Tibial artery (tissue), 4 donors: Measurements from ENCODE around the gene NTNG2.

Experiments
- DNase-seq, 2 donors: peaks; one replicate each; pipeline ENCODE4 v3.0.0-alpha.2; 2019
- H3K27ac ChIP-seq, 2 donors: fragments of 200-600 bp; sonication (generic) in 1 of 2; 1 replicate in 1 of 2; 2 replicates in 1 of 2; pipeline ENCODE4 v1.5.1; 2018 to 2019; ENCODE audit warnings: mild to moderate bottlenecking in 1 of 2
- H3K27me3 ChIP-seq, 2 donors: fragments of 200-600 bp; sonication (generic) in 1 of 2; one replicate each; pipeline versions ENCODE4 v1.5.1 to v1.6.0; 2016 to 2019
- H3K36me3 ChIP-seq, 3 donors: fragments of 200-600 bp; sonication (generic) in 2 of 3; one replicate each; pipeline ENCODE4 v1.5.1; 2016 to 2019; ENCODE audit warnings: mild to moderate bottlenecking in 2 of 3
- H3K4me1 ChIP-seq, 4 donors: fragments of 200-600 bp; sonication (generic) in 2 of 4; 1 replicate in 3 of 4; 2 replicates in 1 of 4; pipeline ENCODE4 v1.5.1; 2016 to 2019
- H3K4me3 ChIP-seq, 2 donors: fragments of 200-600 bp; sonication (generic) in 1 of 2; 1 replicate in 1 of 2; 2 replicates in 1 of 2; pipeline ENCODE4 v1.5.1; 2018 to 2019; ENCODE audit warnings: mild to moderate bottlenecking in 2 of 2
- H3K9me3 ChIP-seq, 3 donors: fragments of 200-600 bp; sonication (generic) in 1 of 3; one replicate each; pipeline ENCODE4 v1.5.1; 2016 to 2019
- intact Hi-C: fragments of 100-400 bp; cut with DNase I; formaldehyde crosslinking; loops from one replicate; pipeline ENCODE4 v1.15.0; 2023; ENCODE audit warnings: low total_unique reads
- TF ChIP-seq, protein P1 (sequence below), 2 experiments: fragments of 200-600 bp in 1 of 2; fragments of 450-650 bp in 1 of 2; IDR thresholded peaks; one replicate each; pipeline ENCODE4 v1.5.1; 2017 to 2019; ENCODE audit warnings: antibody characterized with exemption in 2 of 2, mild to moderate bottlenecking in 1 of 2, moderate library complexity in 1 of 2

NTNG2 gene

DNA sequence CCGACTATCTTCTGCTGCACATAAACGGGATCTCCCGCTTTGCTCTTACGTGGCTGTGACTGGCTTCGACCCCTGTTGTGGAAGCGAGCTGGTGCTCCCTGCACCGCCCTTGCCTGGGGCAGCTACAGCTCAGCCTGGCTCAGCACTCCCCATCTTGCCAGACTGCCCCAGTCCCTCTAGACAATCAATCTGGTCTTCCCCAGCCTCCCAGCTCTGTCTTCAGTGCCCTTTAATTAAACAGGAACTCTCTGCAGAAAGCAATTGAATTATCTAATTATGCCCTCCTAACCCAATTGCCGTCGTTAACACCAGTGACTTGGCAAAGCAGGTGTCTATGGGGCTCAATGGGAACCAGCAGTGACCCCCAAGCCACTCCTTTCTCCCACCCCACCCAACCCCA is 18.9 kb upstream of the NTNG2 start:
- intact Hi-C loops = no loop called here
- Histone ChIP-seq H3K4me3 (no peak overlapping the region), H3K27me3 (peaks cover 0 to 87% of the 10 kb centered on the region in 2 donors), H3K27ac (no peak overlapping the region), H3K36me3 (no peaks in the 10 kb centered on the region), H3K9me3 (peaks cover 0 to 4% (median 0%) of the 10 kb centered on the region in 3 donors), H3K4me1 (peaks cover 0 to 11% (median 4%) of the 10 kb centered on the region in 4 donors)
- no peak for DNase-seq
- TF ChIP-seq, protein P1, sequence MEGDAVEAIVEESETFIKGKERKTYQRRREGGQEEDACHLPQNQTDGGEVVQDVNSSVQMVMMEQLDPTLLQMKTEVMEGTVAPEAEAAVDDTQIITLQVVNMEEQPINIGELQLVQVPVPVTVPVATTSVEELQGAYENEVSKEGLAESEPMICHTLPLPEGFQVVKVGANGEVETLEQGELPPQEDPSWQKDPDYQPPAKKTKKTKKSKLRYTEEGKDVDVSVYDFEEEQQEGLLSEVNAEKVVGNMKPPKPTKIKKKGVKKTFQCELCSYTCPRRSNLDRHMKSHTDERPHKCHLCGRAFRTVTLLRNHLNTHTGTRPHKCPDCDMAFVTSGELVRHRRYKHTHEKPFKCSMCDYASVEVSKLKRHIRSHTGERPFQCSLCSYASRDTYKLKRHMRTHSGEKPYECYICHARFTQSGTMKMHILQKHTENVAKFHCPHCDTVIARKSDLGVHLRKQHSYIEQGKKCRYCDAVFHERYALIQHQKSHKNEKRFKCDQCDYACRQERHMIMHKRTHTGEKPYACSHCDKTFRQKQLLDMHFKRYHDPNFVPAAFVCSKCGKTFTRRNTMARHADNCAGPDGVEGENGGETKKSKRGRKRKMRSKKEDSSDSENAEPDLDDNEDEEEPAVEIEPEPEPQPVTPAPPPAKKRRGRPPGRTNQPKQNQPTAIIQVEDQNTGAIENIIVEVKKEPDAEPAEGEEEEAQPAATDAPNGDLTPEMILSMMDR (IDR thresholded peaks at IDR 0.05) = no peak

DNA sequence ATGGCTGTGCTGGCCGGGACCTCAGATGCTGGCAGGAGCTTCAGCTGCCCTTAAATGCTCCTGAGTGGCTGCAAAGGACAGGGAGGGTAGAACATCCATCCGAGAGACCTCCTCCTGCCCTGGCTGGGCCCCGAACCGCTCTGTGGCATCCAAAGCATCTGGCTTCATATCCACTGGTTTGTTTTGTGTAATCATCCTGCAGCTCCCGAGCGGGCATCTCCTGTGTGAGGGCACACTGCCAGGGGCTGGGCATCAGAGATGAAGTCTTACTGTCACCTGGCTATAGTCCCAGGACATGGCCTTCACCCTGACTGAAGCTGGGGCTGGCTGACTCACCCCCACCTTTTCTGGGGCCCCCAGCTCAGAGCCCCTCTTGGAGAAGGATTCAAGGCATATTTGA is 18.5 kb upstream of the NTNG2 start:
- Histone ChIP-seq H3K27me3 (peaks cover 0 to 87% of the 10 kb centered on the region in 2 donors), H3K4me3 (no peak overlapping the region), H3K4me1 (peaks cover 0 to 11% (median 4%) of the 10 kb centered on the region in 4 donors), H3K36me3 (no peaks in the 10 kb centered on the region), H3K27ac (no peak overlapping the region), H3K9me3 (peaks cover 0 to 4% (median 0%) of the 10 kb centered on the region in 3 donors)
- TF ChIP-seq, protein P1 (IDR thresholded peaks at IDR 0.05) = no peak
- intact Hi-C loops = no loop called here
- no peak for DNase-seq

DNA sequence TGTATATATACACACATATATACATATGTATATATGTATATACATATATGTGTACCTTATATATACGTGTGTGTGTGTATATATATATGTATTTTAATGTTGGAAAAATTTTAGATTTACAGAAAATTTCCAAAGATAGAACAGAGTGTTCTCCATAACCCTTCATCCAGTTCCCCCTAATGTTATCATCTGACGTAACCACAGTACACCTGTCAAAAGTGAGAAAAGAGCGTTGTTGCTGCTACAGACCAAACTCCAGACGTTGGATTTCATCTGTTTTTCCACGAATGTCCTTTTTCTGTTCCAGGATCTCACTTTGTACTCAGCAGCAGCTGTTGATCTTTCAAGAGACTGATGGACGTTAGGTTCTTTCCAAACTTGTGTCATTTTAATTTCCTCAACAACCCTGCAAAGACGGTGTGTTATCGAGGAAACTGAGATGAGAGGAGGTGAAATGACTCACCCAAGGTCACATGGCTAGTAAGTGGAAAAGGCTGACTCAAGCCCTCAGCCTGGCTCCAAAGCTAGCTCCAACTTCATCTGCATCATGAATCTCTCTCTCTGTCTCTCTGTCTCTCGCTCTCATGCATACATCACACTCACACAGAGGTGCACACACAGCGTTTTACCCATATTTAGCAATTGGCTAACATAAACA is 17.0 kb upstream of the NTNG2 start:
- Histone ChIP-seq H3K9me3 (peaks cover 0 to 4% (median 0%) of the 10 kb centered on the region in 3 donors), H3K27ac (no peak overlapping the region), H3K27me3 (peaks cover 0 to 89% of the 10 kb centered on the region in 2 donors), H3K4me3 (no peak overlapping the region), H3K4me1 (peaks cover 0 to 11% (median 4%) of the 10 kb centered on the region in 4 donors), H3K36me3 (no peaks in the 10 kb centered on the region)
- intact Hi-C loops = no loop called here
- DNase-seq = no peak
- TF ChIP-seq, protein P1 (IDR thresholded peaks at IDR 0.05) = no peak

DNA sequence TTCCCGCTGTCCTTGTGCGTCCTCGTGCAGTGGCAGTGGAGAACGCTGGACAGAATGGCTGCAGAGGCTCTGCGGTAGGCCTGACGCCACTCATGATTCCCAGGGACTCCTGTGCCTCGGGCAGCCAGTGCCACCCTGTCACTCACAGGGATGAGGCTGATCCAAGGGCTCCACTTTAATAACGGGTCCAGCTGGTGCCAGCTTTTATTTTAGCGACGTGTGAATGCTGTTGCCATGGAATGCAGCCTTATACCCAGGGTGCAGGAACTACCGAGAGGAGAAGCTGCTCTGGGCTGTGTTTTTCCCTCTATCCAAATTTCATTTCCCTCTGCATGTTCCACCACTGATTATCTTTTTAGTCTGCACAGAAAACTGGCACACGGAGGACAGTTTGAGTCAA is 15.8 kb upstream of the NTNG2 start:
- no peak overlapping the region for H3K4me3 ChIP-seq
- H3K4me1 ChIP-seq = peaks cover 0 to 8% (median 4%) of the 10 kb centered on the region in 4 donors
- DNase-seq = no peak
- intact Hi-C loops = no loop called here
- no peaks in the 10 kb centered on the region for H3K36me3 ChIP-seq
- H3K27ac ChIP-seq = no peak overlapping the region
- TF ChIP-seq, protein P1 (IDR thresholded peaks at IDR 0.05) = no peak
- peaks cover 0 to 91% of the 10 kb centered on the region in 2 donors for H3K27me3 ChIP-seq
- H3K9me3 ChIP-seq = peaks cover 0 to 4% (median 0%) of the 10 kb centered on the region in 3 donors

DNA sequence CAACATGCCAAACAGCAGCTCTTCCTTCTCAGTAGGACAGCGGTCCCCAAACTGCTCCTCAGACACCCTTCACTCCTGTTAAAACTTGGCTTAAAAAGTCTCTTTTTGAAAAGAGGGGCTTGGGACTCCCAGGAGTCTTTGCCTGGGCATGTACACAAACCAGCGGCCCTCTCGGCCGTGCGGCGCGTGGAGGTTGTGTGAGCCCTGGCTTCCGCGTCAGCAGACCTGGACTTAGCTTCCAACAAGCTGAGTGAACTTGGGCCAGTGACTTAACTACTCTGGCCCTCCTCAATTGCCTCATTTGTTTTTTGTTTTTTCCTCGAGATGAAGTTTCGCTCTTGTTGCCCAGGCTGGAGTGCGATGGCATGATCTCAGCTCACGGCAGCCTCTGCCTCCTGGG is 15.3 kb upstream of the NTNG2 start:
- no peak for DNase-seq
- Histone ChIP-seq H3K36me3 (no peaks in the 10 kb centered on the region), H3K4me3 (no peak overlapping the region), H3K27me3 (peaks cover 0 to 91% of the 10 kb centered on the region in 2 donors), H3K9me3 (peaks cover 0 to 4% (median 0%) of the 10 kb centered on the region in 3 donors), H3K27ac (no peak overlapping the region), H3K4me1 (peaks cover 0 to 3% (median 1%) of the 10 kb centered on the region in 4 donors)
- intact Hi-C loops = no loop called here
- TF ChIP-seq, protein P1 (IDR thresholded peaks at IDR 0.05) = no peak
